OCI-LY3 (cell line): ENCODE results near the gene ITGAE.

Experiments
- CTCF ChIP-seq: fragments of 200-600, 300-600 bp; sonication (generic); IDR thresholded peaks from 2 replicates; pipeline ENCODE4 v1.5.1; 2014; ENCODE audit warnings: antibody characterized with exemption, low read length, low read depth
- EZH2phosphoT487 ChIP-seq: fragments of 200-600 bp; shearing (Covaris generic); IDR thresholded peaks from 2 replicates; pipeline ENCODE4 v1.6.1; 2018; ENCODE audit warnings: antibody characterized with exemption, mixed run types, low read depth

- TF ChIP-seq CTCF = no peak
- no peak for TF ChIP-seq EZH2phosphoT487
These were observed 32.6 kb downstream of the ITGAE start for GRCh38 chr17:3768341-3768740.
